ENCODE results near the gene FLOT2.

- TF ChIP-seq SIN3A (IDR thresholded peaks at IDR 0.05; ENCODE audit: low read depth) (no peak), EZH2phosphoT487 (IDR thresholded peaks at IDR 0.05; ENCODE audit: borderline replicate concordance) (no peak), ZBTB33 (IDR thresholded peaks at IDR 0.05; ENCODE audit: extremely low read depth, insufficient replicate concordance, low read length) (no peak), POLR2AphosphoS5 (IDR thresholded peaks at IDR 0.05; ENCODE audit: low read depth, low read length) (no peak), RAD21 (IDR thresholded peaks at IDR 0.05; ENCODE audit: low read depth) (no peak), ZNF274 (IDR thresholded peaks at IDR 0.05; ENCODE audit: low read depth, low read length) (no peak), TCF7L2 (IDR thresholded peaks at IDR 0.05; ENCODE audit: borderline replicate concordance, extremely low read depth, insufficient read depth, insufficient read length) (no peak), ELF1 (IDR thresholded peaks at IDR 0.05; ENCODE audit: borderline replicate concordance, low read depth) (no peak), EZH2 (IDR thresholded peaks at IDR 0.05) (no peak), POLR2A (IDR thresholded peaks at IDR 0.05; ENCODE audit: borderline replicate concordance, extremely low read depth, insufficient read depth, insufficient read length) (no peak), CEBPB (IDR thresholded peaks at IDR 0.05; ENCODE audit: low read depth) (no peak)
- TF ChIP-seq, protein P1, sequence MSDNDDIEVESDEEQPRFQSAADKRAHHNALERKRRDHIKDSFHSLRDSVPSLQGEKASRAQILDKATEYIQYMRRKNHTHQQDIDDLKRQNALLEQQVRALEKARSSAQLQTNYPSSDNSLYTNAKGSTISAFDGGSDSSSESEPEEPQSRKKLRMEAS (IDR thresholded peaks at IDR 0.05): no peak
- TF ChIP-seq, protein P2, sequence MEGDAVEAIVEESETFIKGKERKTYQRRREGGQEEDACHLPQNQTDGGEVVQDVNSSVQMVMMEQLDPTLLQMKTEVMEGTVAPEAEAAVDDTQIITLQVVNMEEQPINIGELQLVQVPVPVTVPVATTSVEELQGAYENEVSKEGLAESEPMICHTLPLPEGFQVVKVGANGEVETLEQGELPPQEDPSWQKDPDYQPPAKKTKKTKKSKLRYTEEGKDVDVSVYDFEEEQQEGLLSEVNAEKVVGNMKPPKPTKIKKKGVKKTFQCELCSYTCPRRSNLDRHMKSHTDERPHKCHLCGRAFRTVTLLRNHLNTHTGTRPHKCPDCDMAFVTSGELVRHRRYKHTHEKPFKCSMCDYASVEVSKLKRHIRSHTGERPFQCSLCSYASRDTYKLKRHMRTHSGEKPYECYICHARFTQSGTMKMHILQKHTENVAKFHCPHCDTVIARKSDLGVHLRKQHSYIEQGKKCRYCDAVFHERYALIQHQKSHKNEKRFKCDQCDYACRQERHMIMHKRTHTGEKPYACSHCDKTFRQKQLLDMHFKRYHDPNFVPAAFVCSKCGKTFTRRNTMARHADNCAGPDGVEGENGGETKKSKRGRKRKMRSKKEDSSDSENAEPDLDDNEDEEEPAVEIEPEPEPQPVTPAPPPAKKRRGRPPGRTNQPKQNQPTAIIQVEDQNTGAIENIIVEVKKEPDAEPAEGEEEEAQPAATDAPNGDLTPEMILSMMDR (IDR thresholded peaks at IDR 0.05 in 2 of 3, conservative IDR thresholded peaks at IDR 0.05 in 1 of 3; ENCODE audit: borderline replicate concordance in 1 of 3, insufficient read depth in 1 of 3, low read depth in 2 of 3, low read length in 2 of 3): no peak
Measured at GRCh38 chr17:28864991-28865849, 32.3 kb downstream of the FLOT2 start.

Data from HCT116 (cell line).